Parathyroid adenoma (tissue), 2 donors: ENCODE results near the gene TMEM151A.
"Not testable (repeated sequence)": the region's sequence is repeated elsewhere in the genome, so short reads cannot be mapped to it uniquely, and the experiment has no call there.

Experiments
- H2AFZ ChIP-seq: fragments of 300-600 bp; sonication (generic); one replicate; pipeline ENCODE4 v1.7.0; 2017; ENCODE audit warnings: antibody characterized with exemption, mild to moderate bottlenecking
- H3K27ac ChIP-seq: fragments of 300-600 bp; sonication (generic); one replicate; pipeline ENCODE4 v1.7.0; 2017
- H3K27me3 ChIP-seq: fragments of 300-600 bp; sonication (generic); one replicate; pipeline ENCODE4 v1.7.0; 2017; ENCODE audit warnings: low read length; ENCODE audit not compliant: control insufficient read depth, insufficient read depth
- H3K36me3 ChIP-seq: fragments of 300-600 bp; sonication (generic); one replicate; pipeline ENCODE4 v1.7.0; 2017; ENCODE audit warnings: low read length; ENCODE audit not compliant: control insufficient read depth, insufficient read depth
- H3K4me1 ChIP-seq: fragments of 300-600 bp; sonication (generic); one replicate; pipeline ENCODE4 v1.7.0; 2017; ENCODE audit warnings: control low read depth
- H3K4me2 ChIP-seq: fragments of 300-600 bp; sonication (generic); one replicate; pipeline ENCODE4 v1.7.0; 2017; ENCODE audit warnings: low read length
- H3K4me3 ChIP-seq: fragments of 300-600 bp; sonication (generic); one replicate; pipeline ENCODE4 v1.7.0; 2017; ENCODE audit warnings: low read depth, low read length
- H3K79me2 ChIP-seq: fragments of 300-600 bp; sonication (generic); one replicate; pipeline ENCODE4 v1.7.0; 2017; ENCODE audit warnings: control low read depth
- H3K9ac ChIP-seq: fragments of 300-600 bp; sonication (generic); one replicate; pipeline ENCODE4 v1.7.0; 2017; ENCODE audit warnings: mild to moderate bottlenecking
- H3K9me3 ChIP-seq: fragments of 300-600 bp; sonication (generic); one replicate; pipeline ENCODE4 v1.7.0; 2017; ENCODE audit warnings: low read length; ENCODE audit not compliant: control insufficient read depth
- CTCF ChIP-seq: fragments of 300-600 bp; sonication (generic); IDR thresholded peaks from one replicate; pipeline ENCODE4 v1.7.0; 2017; ENCODE audit warnings: antibody characterized with exemption, mild to moderate bottlenecking
- donor health status: primary hyperparathyroidism.

Gene TMEM151A

GRCh38 chr11:66275984-66276612 is 15.6 kb upstream of the TMEM151A start:
- TF ChIP-seq CTCF, result no peak
- Histone ChIP-seq H3K9me3 (no peaks in the 10 kb centered on the region), H3K36me3 (no peaks in the 10 kb centered on the region), H3K27me3 (no peaks in the 10 kb centered on the region), H3K79me2 (no peaks in the 10 kb centered on the region), H3K27ac (no peak overlapping the region), H3K4me1 (no peaks in the 10 kb centered on the region), H2AFZ (no peak overlapping the region), H3K4me3 (no peak overlapping the region), H3K4me2 (no peak overlapping the region), H3K9ac (no peak overlapping the region)

DNA sequence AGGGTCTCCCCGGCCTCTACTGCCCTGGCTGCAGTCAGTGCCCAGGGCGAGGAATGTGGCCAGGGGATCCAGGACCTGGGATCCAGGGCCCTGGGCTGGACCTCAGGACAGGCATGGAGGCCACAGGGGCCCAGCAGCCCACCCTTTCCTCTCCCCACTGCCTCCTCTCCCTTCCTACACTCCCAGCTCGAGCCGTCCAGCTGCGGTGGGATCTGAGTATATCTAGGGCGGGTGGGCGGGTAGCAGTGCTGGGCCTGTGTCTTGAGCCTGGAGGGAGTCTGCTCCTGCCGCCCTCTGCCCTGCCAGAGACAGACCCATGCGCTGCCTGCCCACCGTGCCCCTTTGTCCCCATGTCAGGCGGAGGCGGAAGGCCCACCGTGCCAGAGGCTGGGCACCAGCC is 15.1 kb upstream of the TMEM151A start:
- H3K9me3 ChIP-seq, H3K36me3 ChIP-seq, H3K9ac ChIP-seq, H3K79me2 ChIP-seq, H3K4me1 ChIP-seq, H3K4me3 ChIP-seq, H3K4me2 ChIP-seq, H2AFZ ChIP-seq, H3K27me3 ChIP-seq, H3K27ac ChIP-seq: not testable (repeated sequence)

DNA sequence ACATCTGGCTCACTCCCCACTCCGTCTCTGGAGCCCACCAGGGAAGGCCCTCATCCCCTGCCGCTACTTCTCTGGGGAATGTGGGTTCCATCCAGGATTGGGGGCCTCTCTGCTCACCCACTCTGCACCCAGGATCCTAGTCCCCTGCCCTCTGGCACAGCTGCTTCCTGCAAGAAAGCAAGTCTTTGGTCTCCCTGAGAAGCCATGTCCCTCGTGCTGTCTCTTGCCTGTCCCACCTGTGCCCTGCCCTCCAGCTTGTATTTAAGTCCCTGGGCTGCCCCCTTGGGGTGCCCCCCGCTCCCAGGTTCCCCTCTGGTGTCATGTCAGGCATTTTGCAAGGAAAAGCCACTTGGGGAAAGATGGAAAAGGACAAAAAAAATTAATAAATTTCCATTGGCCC is 14.6 kb upstream of the TMEM151A start:
- not testable (repeated sequence) for H3K4me3 ChIP-seq, H3K79me2 ChIP-seq, H3K27ac ChIP-seq, H3K4me2 ChIP-seq, H3K27me3 ChIP-seq, H2AFZ ChIP-seq, H3K36me3 ChIP-seq, H3K4me1 ChIP-seq, H3K9me3 ChIP-seq, H3K9ac ChIP-seq

GRCh38 chr11:66277471-66278362 is 14.0 kb upstream of the TMEM151A start, which contains the start of gene CNIH2:
TSS of gene CNIH2 (plus strand) at chr11:66278175. CDS start at chr11:66278457, 282 bp downstream.
- Histone ChIP-seq H3K4me3 (no peak within 1 kb of the TSS), H3K9me3 (no peaks in the 10 kb centered on the region), H3K27me3 (no peaks in the 10 kb centered on the region), H3K4me1 (no peaks in the 10 kb centered on the region), H3K4me2 (no peak within 1 kb of the TSS), H3K79me2 (no peaks in the 10 kb centered on the region), H3K9ac (no peak within 1 kb of the TSS), H3K36me3 (no peaks in the 10 kb centered on the region), H3K27ac (no peak within 1 kb of the TSS), H2AFZ (no peak within 1 kb of the TSS)
- TF ChIP-seq CTCF, result no peak

GRCh38 chr11:66278363-66279091 is 13.2 kb upstream of the TMEM151A start:
- no peaks in the 10 kb centered on the region for H3K36me3 ChIP-seq
- no peak for TF ChIP-seq CTCF
- no peak overlapping the region for H3K4me3 ChIP-seq
- H3K4me1 ChIP-seq, result no peaks in the 10 kb centered on the region
- H3K4me2 ChIP-seq, result no peak overlapping the region
- H2AFZ ChIP-seq, result no peak overlapping the region
- no peak overlapping the region for H3K27ac ChIP-seq
- no peak overlapping the region for H3K9ac ChIP-seq
- H3K9me3 ChIP-seq, result no peaks in the 10 kb centered on the region
- no peaks in the 10 kb centered on the region for H3K79me2 ChIP-seq
- no peaks in the 10 kb centered on the region for H3K27me3 ChIP-seq
